GM18511 (cell line): ENCODE results near the gene CYSTM1.

Experiments
- ATAC-seq: cut with Tn5 transposase; IDR thresholded peaks from one replicate; pipeline ENCODE4 v1.9.1; 2021; ENCODE audit warnings: mild to moderate bottlenecking, moderate library complexity; ENCODE audit not compliant: unreplicated experiment

Gene CYSTM1

DNA sequence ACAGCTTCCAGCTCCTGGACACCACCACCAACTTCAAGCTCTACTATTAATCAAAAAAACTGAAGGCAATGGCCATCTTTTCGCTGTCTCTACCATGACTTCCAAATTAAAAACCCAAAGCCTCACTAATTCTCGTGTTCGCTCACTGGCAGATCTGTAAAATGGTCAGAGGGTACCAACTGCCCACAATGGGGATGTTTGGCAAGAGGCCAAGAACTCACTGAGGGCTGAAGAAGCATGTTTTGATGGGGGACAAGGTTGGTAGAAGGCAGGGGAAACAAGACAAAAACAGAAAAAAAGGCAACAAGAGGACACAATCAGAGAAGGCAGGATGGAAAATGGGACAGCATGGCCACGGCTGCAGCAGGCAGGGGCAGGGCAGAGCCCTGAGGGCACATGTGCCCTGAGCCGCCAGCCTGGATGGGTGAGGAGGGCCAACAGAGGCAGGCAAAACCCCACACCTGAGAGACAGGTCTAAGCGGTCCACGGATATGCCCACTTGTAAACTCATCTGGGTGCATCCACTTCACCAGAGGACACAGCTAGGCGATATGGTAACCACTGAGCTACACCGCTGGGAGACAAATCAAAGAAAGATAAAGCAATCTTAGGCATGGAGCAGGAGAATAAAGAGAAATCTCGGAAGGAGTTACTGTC is 77.6 kb downstream of the CYSTM1 start:
- no peak for ATAC-seq

DNA sequence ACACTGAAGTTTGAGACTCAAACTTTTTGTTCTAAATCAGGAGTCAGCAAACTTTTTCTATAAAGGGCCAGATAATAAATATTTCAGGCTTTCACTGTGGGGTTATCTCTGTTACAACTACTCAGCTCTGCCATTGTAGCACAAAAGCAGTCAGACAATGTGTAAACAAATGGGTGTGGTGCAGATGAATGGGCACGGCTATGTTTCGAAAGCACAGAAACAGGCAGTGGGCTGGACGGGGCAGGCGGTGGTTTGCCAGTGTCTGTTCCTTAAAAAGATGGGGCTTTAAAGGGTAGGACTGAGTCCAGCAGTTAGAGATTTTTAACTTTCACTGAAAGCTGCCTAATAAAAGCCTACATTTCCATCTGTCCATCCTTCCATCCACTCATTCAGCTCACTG is 79.0 kb downstream of the CYSTM1 start:
- no peak for ATAC-seq

DNA sequence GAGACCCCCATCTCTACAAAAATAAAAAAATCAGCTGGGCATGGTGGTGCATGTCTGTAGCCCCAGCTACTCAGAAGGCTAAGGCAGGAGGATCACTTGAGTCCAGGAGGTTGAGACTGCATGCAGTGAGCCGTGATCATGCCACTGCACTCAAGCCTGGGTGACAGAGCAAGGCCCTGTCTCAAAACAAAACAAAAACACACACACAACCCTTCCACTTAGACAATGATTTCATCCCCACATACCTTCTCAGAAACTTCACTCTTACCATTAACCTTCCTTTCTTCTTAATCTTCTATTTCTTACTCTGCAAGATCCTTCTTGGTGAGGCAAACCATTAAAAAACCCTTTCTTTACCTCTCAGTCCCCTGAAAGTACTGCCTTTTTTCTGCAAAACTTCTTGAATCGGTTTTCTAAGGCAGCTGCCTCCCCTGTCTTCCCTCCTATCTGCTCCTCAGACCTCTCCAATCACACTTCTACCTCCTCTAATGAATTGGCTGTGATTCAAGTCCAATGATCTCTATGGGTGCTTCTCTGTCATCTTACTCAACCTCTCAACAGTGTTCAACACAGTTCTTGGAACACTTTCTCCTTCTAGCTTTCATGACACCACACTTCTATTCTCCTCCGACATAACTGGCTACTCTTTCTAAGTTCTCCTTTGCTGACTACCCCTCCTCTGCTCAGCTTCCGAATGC is 80.6 kb downstream of the CYSTM1 start:
- no peak for ATAC-seq

DNA sequence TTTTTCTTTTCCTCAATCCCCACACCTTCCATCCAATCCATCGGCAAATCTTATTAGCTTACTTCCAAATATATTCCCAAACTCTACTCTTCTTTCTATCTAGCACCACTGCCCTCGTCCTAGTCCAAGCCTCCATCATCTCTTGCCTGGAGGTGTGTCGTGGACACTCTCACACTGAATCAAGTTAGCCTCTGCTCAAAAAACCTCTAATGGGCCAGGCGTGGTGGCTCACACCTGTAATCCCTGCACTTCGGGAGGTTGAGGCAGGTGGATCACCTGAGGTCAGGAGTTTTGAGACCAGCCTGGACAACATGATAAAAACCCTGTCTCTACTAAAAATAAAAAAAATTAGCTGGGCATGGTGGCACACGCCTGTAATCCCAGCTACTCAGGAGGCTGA is 81.7 kb downstream of the CYSTM1 start:
- no peak for ATAC-seq

DNA sequence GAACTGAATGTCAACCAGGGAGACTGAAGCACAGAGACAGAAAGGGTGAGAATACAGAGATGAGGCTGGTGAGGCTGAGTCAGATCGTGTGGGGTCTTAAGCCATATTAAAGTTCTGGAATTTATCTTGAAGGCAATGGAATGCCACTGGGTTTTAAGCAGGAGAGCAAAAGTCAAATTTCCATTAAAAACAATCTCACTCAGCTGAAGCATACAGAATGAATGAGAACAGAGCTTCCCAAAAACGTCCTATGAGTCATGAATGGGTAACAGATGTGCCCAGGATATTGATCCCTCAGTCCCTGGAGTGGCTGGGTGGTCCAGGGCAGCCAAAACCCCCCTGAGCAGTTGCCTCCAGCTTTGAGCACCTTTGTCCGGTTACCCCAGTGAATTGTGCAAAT is 83.0 kb downstream of the CYSTM1 start:
- ATAC-seq, result no peak

DNA sequence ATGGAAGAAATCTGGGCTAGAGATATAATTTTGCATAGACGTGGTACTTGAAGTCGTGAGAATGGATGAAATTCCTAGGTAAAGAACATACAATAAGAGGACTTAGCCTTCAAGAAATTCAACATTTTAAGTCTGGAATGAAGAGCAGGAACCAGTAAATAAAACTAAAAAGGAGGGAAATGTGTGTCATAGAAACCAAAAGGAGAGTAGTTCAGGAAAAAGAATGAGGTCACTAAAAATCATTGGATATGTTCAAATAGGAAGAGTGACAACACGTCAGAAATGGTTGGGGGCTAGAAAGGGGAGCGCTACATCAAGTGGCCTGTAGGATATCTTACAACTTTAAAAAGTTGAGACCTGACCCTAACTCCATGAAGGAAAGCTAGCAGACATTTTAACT is 83.9 kb downstream of the CYSTM1 start:
- ATAC-seq, result no peak

DNA sequence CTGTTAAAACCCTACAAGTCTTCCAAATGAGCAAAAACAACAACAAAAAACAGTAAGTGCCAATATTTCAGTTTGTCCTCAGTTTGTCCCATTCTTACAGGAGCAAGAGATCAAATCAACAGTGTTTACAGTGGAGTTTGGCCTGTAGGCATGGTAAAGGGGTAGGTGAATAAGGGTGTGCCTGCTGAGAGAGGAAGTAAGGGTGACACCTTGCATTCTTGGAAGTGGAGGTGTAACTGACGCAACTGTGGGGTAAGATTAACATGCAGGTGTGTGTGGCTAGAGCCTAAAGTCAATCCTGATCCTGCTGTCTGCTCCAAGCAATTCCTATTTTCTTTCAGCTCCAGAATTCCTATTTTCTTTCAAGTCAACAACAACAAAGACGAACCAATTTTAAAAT is 84.5 kb downstream of the CYSTM1 start:
- no peak for ATAC-seq

DNA sequence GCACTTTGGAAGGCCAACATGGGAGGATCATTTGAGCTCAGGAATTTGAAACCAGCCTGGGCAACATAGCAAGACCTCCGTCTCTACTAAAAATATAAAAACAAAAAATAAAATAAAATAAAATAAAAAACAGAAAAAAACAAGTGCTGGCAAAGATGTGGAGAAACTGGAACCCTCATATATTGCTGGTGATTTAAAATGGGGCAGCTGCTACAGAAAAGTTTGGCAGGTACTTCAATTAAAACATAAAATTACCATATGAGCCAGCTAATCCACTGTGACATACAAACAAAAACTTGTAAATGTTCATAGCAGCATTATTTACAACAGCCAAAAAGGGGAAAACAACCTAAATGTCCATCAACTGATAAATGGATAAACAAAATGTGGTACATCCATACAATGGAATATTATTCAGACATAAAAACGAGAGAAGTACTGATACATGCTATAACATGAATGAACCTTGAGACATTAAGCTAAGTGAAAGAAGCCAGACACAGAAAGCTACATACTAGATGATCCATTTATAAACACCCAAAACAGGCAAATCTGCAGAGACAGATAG is 85.2 kb downstream of the CYSTM1 start:
- ATAC-seq, result no peak

DNA sequence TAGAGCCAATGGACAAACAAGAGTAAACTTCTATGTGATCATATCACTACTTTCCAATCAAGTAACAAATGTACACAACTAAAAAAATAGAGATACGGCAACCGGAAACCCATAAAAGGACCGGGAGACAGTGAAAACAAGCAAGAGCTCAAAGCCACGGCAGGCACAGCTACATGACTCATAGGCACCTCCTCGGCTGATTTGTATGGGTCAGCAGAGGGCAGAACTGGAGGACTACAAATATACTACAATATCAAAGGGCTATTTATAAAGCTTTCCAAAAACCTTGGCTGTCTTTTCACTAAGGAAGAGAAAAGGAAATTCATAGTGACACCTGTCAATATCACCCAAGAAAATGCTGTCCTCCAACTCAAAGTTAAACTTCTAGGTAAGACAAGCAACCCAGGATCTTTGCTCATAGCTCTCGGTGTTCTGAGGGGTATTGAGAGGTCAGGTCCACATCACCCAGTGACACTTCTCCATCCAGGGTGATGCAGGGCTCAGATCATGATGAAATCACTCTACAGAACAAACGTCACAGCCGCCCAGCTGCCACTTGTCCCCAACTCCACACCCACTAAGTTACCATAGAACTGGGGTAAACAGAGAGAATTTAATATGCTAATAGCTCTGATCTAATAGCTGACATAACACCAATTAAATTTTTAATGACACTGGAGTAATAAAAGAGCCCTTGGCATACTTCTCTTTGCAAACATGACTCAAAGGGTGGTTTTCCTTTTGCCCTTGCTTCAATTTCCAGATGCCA is 86.6 kb downstream of the CYSTM1 start:
- no peak for ATAC-seq

DNA sequence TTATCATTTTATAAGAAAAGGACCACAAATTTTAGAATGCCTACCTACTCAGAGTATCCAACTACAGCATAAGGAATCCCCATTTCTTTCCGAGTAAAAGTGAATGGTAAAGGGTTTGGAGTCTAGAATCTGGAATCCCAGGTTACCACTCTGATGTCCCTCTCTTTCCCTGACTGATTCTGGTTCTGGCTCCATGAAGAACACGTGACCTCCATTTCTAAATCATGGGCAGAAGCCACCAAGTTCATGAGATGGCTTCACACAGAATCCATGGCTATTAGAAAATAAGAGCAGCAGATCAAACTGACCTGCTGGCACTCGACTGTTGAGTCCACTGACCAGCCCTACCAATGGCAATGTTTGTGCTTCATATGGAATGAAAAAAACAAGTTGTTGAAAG is 87.2 kb downstream of the CYSTM1 start:
- no peak for ATAC-seq

DNA sequence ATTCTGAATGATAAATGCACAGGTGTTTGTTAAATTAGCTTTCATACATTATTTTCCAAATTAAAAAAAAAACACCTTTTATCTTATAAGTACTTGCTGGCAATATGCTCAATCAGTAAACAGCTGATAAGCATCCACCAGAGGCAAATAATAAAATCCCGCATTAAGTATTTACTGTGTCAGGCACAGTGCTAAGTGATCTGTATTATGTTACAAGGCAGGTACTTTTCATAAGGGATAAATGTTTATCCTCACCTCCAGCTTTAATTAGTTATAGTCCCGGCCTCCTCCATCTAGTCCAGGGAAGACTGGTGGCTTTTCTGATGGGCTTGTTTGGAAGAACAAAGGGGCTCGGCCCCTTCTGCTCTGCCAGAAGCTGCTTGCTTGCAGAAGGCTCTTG is 87.9 kb downstream of the CYSTM1 start:
- ATAC-seq, result no peak

DNA sequence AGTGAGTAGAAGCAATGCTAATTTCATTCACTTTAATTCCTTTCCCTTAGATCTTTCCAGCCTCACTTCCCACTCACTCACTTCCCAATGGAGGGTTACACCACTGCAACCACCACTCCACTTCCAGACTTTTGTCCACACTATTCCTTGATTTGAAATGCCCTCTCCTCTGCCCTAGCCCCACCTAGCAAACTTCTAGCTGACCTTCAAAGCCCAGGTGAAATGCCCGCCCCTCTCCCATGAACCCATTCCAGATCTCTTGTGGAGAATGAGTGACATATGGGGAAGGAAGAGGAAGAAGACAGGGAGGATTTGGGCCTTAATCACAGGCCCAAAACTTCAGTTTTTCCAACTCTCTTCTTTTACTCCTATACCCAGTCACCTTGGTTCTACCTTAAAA is 90.9 kb downstream of the CYSTM1 start:
- ATAC-seq, result no peak

DNA sequence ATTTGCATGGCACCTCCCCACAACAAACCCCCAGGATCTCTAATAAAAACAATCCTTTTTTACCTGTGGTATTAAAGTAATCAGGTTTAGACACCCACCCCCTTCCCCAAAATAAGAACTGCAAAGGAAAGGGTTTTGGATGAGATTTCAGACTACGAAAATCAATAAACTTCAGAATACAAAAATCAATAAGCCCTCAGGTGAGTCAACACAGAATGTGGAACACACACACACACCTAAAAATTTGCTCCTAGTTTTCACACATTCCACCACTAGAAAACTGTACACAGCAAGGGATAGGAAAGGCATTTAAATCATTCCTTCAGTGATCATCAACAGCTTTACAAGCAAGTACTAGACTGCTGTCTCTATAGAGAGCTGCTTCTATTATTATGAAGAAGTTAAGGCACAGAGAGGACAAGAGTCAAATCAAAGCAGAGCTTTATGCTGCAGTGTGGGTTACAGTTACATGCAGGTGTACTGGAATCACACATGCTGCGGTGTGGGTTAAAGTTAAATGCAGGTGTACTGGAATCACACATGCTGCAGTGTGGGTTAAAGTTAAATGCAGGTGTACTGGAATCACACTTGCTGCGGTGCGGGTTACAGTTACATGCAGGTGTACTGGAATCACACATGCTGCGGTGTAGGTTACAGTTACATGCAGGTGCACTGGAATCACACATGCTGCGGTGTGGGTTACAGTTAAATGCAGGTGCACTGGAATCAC is 91.6 kb downstream of the CYSTM1 start:
- ATAC-seq, result no peak

DNA sequence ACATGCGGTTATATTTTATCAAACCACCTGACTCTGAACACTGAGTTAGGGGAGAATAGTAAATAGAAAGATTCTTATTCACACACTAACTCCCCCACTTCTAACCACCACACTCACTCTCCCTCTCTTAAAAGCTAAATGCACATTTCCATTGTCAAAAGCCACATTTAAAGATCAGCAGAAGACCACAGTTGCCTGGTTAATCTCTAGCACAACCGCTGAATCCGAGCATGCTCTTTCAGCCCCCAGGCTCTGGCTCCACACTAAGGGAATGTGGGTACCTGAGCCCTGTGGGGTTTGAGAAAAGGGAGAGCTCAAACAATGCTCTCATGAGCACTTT is 92.2 kb downstream of the CYSTM1 start:
- no peak for ATAC-seq

DNA sequence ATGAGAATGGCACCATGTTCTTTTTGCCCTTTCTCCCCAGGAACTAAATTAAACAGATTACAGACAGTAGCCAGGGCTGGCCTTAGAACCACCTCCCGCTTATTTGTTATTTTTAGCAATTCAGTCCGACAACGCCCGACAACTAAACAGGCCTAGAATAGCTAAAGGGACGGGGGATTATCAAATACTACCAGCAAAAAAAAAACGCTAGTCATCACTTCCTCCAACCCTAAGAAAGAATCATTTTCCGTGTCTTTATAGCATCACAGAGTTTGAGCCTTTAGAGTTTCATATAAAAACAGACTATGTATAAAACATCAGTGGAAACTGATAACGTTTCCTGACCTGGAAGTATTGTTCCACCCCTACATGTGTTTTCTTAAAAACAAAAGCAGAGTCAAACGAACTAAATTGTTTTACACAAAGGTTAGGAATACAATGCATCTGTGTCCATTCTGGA is 92.6 kb downstream of the CYSTM1 start:
- no peak for ATAC-seq

DNA sequence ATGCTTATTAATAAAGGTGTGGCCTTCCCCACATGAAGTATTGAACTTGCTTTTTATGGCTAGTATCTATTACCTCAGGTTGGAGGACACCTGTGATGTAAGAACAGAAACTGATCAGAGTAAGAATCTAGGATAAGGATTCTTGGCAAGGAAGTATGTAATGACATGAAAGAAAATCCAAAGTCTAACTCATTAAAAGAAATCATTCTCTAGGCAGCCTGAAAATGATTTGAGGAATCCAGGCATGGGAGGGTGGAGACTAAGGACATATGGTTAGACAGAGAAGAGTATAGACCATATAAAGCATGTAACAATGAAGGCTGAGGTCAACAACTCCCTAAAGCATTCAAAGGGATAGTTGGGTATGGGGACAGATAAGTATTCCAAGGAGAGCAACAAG is 95.0 kb downstream of the CYSTM1 start:
- no peak for ATAC-seq

DNA sequence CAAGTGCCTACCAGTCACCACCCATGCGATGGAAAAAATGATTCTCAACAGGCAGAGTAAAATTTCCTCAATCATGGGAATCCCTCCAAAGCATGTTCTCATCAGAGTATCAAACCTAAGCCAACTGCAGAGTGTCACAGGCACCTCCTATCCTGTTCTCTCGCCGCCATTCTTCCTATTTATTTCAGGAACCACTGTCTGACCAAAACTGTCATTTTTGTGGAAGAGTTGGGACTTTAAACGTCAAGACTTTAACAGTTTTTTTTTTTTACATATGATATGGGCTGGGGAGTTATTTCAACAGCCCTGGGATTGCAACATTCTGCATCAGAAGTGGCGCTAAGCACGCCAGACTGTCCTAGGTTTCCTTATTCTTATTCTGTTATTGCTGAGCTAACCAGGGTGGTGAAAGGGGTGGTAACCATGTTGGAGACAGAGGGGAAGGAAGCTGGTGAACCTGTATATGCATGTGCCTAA is 98.5 kb downstream of the CYSTM1 start:
- ATAC-seq, result no peak

DNA sequence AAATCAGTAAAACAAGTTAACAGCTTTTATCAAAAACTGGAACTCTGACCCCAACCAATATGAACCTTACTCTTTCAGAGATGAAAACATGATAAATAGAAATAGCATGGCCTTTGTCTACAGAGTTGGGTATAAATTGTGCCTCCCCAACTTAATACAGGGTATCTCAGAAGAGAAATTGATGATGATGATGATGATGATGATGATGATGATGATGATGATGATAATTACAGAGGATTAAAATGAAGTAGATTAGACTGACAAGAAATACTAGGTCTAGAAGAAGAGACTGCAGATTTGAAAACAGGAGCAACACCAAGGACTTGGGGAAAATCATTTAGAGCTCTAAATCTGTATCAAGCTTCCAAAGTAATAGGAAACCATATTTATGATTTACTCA is 100.8 kb downstream of the CYSTM1 start:
- no peak for ATAC-seq

DNA sequence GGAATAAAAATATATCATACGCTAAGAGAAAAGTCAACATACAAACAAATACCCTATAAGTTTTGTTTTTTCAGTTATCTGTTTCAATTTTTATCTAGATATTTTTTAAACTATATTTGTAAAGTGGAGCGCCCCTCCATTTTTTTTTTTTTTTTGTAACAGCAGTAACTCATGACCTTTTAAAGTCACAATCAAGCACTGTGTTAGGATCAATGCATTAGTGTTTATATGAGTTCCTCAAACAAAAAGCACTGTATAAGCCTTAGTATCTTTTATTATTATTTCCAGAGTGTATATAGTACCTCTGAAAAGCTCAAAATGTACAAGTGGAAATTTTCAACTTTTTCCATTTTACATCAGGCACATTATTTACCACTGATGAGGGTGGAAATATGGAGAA is 107.3 kb downstream of the CYSTM1 start:
- ATAC-seq, result no peak

DNA sequence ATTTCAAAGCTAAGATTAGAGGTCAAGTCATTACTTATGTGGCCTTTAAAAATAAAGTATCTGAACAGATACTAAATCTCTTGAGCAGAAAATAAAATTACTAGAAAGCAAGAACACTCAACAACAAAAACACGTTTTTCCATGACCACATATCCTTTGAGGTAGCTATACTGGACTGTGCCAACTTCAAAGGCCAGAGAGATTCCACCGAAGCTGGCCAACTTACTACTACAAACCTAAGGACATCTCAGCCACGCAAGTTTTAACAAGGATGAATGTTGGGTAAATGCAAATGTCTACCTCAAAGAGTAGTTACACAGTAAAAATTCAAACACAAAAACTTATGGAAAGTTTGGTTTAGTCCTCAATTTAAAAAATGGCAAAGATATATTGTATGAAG is 109.0 kb downstream of the CYSTM1 start:
- ATAC-seq, result no peak

DNA sequence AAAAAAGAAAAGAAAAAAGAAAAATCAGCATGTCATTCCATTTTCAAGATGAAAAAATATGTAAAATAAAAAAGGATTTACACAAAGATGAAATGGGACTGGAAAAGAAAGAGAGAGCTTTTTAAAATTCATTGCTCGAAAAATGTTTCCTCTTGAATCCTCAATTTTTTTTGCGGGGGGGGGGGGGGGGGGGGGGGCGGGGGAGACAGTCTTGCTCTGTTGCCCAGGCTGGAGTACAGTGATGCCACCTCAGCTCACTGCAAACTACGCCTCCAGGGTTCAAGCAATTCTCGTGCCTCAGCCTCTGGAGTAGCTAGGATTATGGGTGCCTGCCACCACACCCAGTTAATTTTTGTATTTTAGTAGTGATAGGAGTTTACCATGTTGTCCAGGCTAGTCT is 111.4 kb downstream of the CYSTM1 start:
- ATAC-seq, result no peak
